ENCODE results near the gene FBXW8. TPM values are rescaled to one million over a fixed set of nuclear protein-coding genes. Genes with fewer than 3 reads are reported as not detected.

The FBXW8 gene
- total RNA-seq, 1 donor from 2014 or later = 13.8 TPM

DNA sequence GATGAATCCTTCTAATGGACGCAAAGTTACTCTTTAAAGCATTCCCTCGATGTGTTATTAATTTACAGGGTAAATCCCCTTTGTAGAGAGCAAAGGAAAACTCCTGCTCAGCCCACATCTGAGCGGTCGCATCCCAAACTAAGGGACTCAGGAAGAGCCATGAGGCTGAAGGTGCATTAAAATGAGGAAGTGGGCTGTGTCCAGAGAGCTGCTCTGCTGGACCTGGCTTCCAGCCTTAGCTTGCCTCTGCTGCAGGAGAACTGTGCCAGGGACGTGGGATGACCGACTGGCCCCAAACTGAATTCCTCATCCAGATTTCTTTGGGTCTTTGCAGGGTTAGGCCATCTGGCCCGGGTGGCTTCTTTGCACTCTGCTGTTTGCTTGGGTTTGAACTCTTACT is 88.3 kb downstream of the FBXW8 start:
- Histone ChIP-seq H3K36me3 (peaks cover 0 to 12% of the 10 kb centered on the region in 2 donors), H3K27ac (no peak overlapping the region)

DNA sequence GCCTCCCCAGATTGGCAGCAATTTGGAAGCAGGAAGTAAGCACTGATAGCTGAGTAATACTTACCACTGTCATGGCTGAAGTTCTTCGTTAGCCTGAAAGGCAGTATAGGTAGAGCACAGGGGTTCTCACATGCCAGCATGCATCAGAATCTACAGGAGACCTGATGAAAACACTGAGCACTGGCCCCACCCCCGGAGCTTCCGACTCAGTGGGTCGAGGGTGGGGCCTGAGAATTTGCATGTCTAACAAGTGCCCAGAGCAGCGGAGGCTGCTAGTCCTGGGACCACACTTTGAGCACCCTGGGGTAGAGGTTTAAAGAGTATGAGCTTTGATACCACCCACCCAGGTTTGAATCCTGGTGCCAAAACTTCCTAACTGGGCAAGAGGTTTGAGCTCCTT is 89.6 kb downstream of the FBXW8 start:
- Histone ChIP-seq H3K36me3 (peaks cover 0 to 16% of the 10 kb centered on the region in 2 donors), H3K4me1 (no peaks in the 10 kb centered on the region), H3K9me3 (no peaks in the 10 kb centered on the region), H3K27ac (no peak overlapping the region), H3K27me3 (no peaks in the 10 kb centered on the region), H3K4me3 (no peak overlapping the region)
- intact Hi-C loops (cut with DNase I) = no loop called here
- no peak for TF ChIP-seq POLR2A (IDR thresholded peaks at IDR 0.05)
- TF ChIP-seq, protein P1, sequence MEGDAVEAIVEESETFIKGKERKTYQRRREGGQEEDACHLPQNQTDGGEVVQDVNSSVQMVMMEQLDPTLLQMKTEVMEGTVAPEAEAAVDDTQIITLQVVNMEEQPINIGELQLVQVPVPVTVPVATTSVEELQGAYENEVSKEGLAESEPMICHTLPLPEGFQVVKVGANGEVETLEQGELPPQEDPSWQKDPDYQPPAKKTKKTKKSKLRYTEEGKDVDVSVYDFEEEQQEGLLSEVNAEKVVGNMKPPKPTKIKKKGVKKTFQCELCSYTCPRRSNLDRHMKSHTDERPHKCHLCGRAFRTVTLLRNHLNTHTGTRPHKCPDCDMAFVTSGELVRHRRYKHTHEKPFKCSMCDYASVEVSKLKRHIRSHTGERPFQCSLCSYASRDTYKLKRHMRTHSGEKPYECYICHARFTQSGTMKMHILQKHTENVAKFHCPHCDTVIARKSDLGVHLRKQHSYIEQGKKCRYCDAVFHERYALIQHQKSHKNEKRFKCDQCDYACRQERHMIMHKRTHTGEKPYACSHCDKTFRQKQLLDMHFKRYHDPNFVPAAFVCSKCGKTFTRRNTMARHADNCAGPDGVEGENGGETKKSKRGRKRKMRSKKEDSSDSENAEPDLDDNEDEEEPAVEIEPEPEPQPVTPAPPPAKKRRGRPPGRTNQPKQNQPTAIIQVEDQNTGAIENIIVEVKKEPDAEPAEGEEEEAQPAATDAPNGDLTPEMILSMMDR (IDR thresholded peaks at IDR 0.05) = no peak
- TF ChIP-seq POLR2AphosphoS5 (IDR thresholded peaks at IDR 0.05; ENCODE audit: insufficient read depth in 1 of 2, low read depth in 1 of 2) = no peak
- DNase-seq (ENCODE audit: extremely low spot score in 2 of 2) = no peak

More for the DNA sequence above, 88.3 kb downstream of the FBXW8 start:
- intact Hi-C loops (cut with DNase I) = no loop called here
- Histone ChIP-seq H3K4me1 (no peaks in the 10 kb centered on the region), H3K9me3 (no peaks in the 10 kb centered on the region), H3K4me3 (no peak overlapping the region), H3K27me3 (no peaks in the 10 kb centered on the region)
- TF ChIP-seq, protein P1 (IDR thresholded peaks at IDR 0.05) = no peak
- no peak for TF ChIP-seq POLR2AphosphoS5 (IDR thresholded peaks at IDR 0.05; ENCODE audit: insufficient read depth in 1 of 2, low read depth in 1 of 2)
- no peak for TF ChIP-seq POLR2A (IDR thresholded peaks at IDR 0.05)
- no peak for DNase-seq (ENCODE audit: extremely low spot score in 2 of 2)

DNA sequence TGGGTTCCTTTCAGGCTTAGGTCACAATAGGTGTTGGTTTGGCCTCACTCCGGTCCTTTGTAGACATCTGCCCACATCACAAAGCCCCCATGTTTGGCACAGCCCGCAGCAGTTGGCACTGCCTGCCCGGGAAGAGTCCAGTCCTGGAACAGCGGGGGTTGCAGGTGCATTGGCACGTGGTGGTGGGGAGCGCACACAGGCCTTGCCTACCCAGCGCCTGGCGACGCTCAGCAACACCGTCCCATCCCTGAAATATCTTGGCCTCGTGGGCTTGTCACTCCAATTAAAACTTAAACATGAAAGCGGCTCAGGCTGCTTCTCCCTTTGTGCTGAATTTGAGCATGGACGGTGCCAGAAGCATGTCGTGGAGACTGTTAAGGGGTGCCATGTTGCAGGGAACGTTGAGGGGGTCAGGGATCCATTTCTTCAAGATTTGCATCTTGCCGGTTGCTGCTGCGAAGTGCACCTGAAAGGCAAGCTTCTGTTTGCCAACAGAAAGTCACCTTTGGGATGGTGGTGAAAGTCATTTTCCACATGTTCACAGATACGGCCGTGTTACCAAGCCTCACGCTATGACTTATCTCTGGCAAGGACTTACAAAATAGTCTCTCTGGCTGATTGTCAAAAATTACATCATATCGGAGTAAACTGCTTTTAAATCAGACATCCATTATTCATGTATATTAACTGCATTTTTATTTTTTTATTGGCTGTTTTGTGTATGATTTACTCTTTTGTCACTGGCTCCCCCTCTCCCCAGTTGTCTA is 91.5 kb downstream of the FBXW8 start:
- Histone ChIP-seq H3K27me3 (no peaks in the 10 kb centered on the region), H3K9me3 (no peaks in the 10 kb centered on the region), H3K4me1 (no peaks in the 10 kb centered on the region), H3K27ac (no peak overlapping the region), H3K4me3 (no peak overlapping the region), H3K36me3 (peaks cover 0 to 15% of the 10 kb centered on the region in 2 donors)
- intact Hi-C loops (cut with DNase I) = no loop called here
- DNase-seq (ENCODE audit: extremely low spot score in 2 of 2) = no peak
- TF ChIP-seq POLR2AphosphoS5 (IDR thresholded peaks at IDR 0.05; ENCODE audit: insufficient read depth in 1 of 2, low read depth in 1 of 2) = no peak

DNA sequence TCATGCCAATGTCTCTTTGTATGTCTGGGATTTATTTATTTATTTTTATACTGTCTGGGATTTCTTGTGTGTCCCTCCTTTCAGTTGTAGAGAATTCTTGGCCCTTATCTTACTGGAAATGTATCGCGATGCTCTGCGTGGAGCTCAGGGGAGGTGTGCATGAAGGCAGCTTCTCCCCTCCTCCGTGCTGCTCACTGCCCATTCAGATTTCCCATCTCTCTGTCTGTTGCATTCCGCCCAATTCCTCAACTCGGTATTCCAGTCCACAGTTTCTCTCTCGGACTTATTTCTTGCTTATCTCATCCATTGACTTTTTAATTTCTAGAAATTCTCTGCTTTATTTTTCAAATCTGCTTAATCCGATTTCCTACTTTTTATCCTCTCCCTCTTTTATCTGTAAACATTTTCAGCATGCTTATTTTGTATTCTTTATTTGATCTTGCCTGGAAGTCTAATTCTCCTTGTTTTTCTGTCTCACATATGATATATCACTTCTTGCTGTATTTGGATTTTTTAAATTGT is 93.2 kb downstream of the FBXW8 start:
- Histone ChIP-seq H3K9me3 (no peaks in the 10 kb centered on the region), H3K27me3 (no peaks in the 10 kb centered on the region), H3K36me3 (peaks cover 0 to 8% of the 10 kb centered on the region in 2 donors), H3K4me3 (no peak overlapping the region), H3K27ac (no peak overlapping the region), H3K4me1 (no peaks in the 10 kb centered on the region)
- DNase-seq (ENCODE audit: extremely low spot score in 2 of 2) = no peak
- intact Hi-C loops (cut with DNase I) = no loop called here
- TF ChIP-seq, protein P1 (IDR thresholded peaks at IDR 0.05) = no peak
- TF ChIP-seq POLR2AphosphoS5 (IDR thresholded peaks at IDR 0.05; ENCODE audit: insufficient read depth in 1 of 2, low read depth in 1 of 2) = no peak
- TF ChIP-seq POLR2A (IDR thresholded peaks at IDR 0.05) = no peak

DNA sequence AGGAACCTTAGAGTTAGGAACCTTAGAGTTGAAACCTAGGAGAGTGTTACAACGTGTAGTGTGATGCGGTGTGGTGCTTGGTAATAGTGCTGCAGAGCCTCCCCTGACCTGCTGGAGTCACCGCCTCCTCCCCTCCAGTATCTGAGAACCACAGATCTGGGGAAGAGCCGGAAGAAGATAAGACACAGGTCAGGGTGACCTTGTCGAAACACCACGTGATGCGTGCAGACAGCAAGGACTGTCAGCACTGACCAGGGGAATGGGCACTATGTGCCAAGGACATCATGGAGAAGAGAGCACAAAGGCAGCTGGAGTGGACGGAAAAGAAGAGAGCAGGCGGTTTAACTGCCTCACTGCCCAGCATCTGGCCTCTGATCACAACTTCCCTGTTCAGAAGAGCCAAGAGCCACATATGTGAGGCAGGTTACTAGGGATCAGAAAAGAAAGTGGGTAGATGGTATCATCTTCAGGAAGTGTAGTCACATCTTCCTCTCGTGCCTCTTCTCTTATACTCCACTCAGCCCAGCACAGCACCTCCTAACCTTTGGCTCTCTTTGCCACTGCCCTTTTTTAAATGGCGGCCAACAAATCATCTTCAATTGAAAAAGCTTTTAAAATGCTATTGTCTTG is 94.8 kb downstream of the FBXW8 start:
- Histone ChIP-seq H3K4me3 (no peak overlapping the region), H3K27me3 (no peaks in the 10 kb centered on the region), H3K27ac (no peak overlapping the region), H3K36me3 (peaks cover 0 to 8% of the 10 kb centered on the region in 2 donors), H3K9me3 (no peaks in the 10 kb centered on the region), H3K4me1 (no peaks in the 10 kb centered on the region)
- intact Hi-C loops (cut with DNase I) = no loop called here
- DNase-seq (ENCODE audit: extremely low spot score in 2 of 2) = no peak
- no peak for TF ChIP-seq POLR2AphosphoS5 (IDR thresholded peaks at IDR 0.05; ENCODE audit: insufficient read depth in 1 of 2, low read depth in 1 of 2)

DNA sequence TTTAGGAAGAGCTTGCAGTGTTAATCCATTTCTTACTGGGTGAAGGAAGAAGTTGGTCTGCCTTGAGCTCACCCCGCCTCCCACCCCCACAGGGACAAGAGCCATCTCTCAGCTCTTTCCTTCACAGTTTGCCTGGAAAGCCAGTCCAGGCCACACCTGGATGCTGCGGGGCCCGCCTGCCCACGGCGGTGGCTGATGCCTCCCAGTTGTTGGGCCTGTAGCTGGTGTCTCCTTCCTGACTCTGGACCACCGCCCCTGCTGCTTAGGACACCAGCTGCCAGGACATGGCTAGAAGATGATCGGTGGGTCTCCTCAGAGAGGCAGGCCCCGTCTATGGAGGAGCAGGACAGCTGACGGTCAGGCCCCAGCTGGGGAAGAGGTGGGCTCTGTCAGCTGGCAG is 95.6 kb downstream of the FBXW8 start:
- no peak overlapping the region for H3K4me3 ChIP-seq
- no peak overlapping the region for H3K27ac ChIP-seq
- H3K9me3 ChIP-seq = no peaks in the 10 kb centered on the region
- intact Hi-C loops (cut with DNase I) = no loop called here
- TF ChIP-seq POLR2A (IDR thresholded peaks at IDR 0.05) (no peak), POLR2AphosphoS5 (IDR thresholded peaks at IDR 0.05; ENCODE audit: insufficient read depth in 1 of 2, low read depth in 1 of 2) (no peak)
- TF ChIP-seq, protein P1 (IDR thresholded peaks at IDR 0.05) = no peak
- H3K27me3 ChIP-seq = no peaks in the 10 kb centered on the region
- peaks cover 3% of the 10 kb centered on the region for H3K4me1 ChIP-seq
- DNase-seq (ENCODE audit: extremely low spot score in 2 of 2) = no peak
- peaks cover 0 to 8% of the 10 kb centered on the region in 2 donors for H3K36me3 ChIP-seq

Measured in vagina (tissue), 2 donors.